ENCODE results near the gene TTC36. TPM values are rescaled to one million over a fixed set of nuclear protein-coding genes. Genes with fewer than 3 reads are reported as not detected.
"Not testable (repeated sequence)": the region's sequence is repeated elsewhere in the genome, so short reads cannot be mapped to it uniquely, and the experiment has no call there.

The TTC36 gene
- 1.9 TPM for total RNA-seq (ENCODE audit: unreplicated experiment)
- long read RNA-seq: 0 reads

GRCh38 chr11:118527109-118527508 lies at the start of gene TTC36:
Gene TTC36, plus strand, starts transcription at chr11:118527474. Its CDS starts 21 bp downstream, at chr11:118527495.
- no peaks in the 10 kb centered on the region for H3K36me3 Mint-ChIP-seq (ENCODE audit: unreplicated experiment)
- no peak for TF ChIP-seq CTCF (IDR thresholded peaks at IDR 0.05; ENCODE audit: partially characterized antibody, unreplicated experiment)
- H3K4me1 Mint-ChIP-seq (ENCODE audit: low read depth, unreplicated experiment): peaks cover 6% of the 10 kb centered on the region
- no peak within 1 kb of the TSS for H3K4me3 Mint-ChIP-seq (ENCODE audit: unreplicated experiment)
- no peak for DNase-seq
- peaks cover 23% of the 10 kb centered on the region for H3K27me3 Mint-ChIP-seq (ENCODE audit: unreplicated experiment)
- H3K27ac Mint-ChIP-seq (ENCODE audit: unreplicated experiment): no peak within 1 kb of the TSS
- H3K9me3 Mint-ChIP-seq (ENCODE audit: unreplicated experiment): peaks cover 14% of the 10 kb centered on the region

- not testable (repeated sequence) for H3K27ac Mint-ChIP-seq (ENCODE audit: unreplicated experiment); H3K36me3 Mint-ChIP-seq (ENCODE audit: unreplicated experiment); H3K4me3 Mint-ChIP-seq (ENCODE audit: unreplicated experiment); H3K9me3 Mint-ChIP-seq (ENCODE audit: unreplicated experiment); H3K4me1 Mint-ChIP-seq (ENCODE audit: low read depth, unreplicated experiment); DNase-seq; H3K27me3 Mint-ChIP-seq (ENCODE audit: unreplicated experiment)
Measured at GRCh38 chr11:118481238-118481637, 46.0 kb upstream of the TTC36 start.

- peaks cover 2% of the 10 kb centered on the region for H3K27me3 Mint-ChIP-seq (ENCODE audit: unreplicated experiment)
- H3K27ac Mint-ChIP-seq (ENCODE audit: unreplicated experiment): no peak overlapping the region
- H3K4me1 Mint-ChIP-seq (ENCODE audit: low read depth, unreplicated experiment): no peaks in the 10 kb centered on the region
- peaks cover 4% of the 10 kb centered on the region for H3K36me3 Mint-ChIP-seq (ENCODE audit: unreplicated experiment)
- no peak overlapping the region for H3K4me3 Mint-ChIP-seq (ENCODE audit: unreplicated experiment)
- no peaks in the 10 kb centered on the region for H3K9me3 Mint-ChIP-seq (ENCODE audit: unreplicated experiment)
- DNase-seq: no peak
- TF ChIP-seq CTCF (IDR thresholded peaks at IDR 0.05; ENCODE audit: partially characterized antibody, unreplicated experiment): no peak
Measured at GRCh38 chr11:118484405-118484804, 42.9 kb upstream of the TTC36 start.

- H3K9me3 Mint-ChIP-seq (ENCODE audit: unreplicated experiment): no peaks in the 10 kb centered on the region
- H3K4me1 Mint-ChIP-seq (ENCODE audit: low read depth, unreplicated experiment): no peaks in the 10 kb centered on the region
- no peak for TF ChIP-seq CTCF (IDR thresholded peaks at IDR 0.05; ENCODE audit: partially characterized antibody, unreplicated experiment)
- peaks cover 2% of the 10 kb centered on the region for H3K27me3 Mint-ChIP-seq (ENCODE audit: unreplicated experiment)
- peaks cover 4% of the 10 kb centered on the region for H3K36me3 Mint-ChIP-seq (ENCODE audit: unreplicated experiment)
- H3K4me3 Mint-ChIP-seq (ENCODE audit: unreplicated experiment): no peak overlapping the region
- DNase-seq: no peak
- H3K27ac Mint-ChIP-seq (ENCODE audit: unreplicated experiment): no peak overlapping the region
Measured at GRCh38 chr11:118485273-118485672, 42.0 kb upstream of the TTC36 start.

GRCh38 chr11:118488480-118489109 lies 38.7 kb upstream of the TTC36 start:
- H3K9me3 Mint-ChIP-seq (ENCODE audit: unreplicated experiment): no peaks in the 10 kb centered on the region
- H3K36me3 Mint-ChIP-seq (ENCODE audit: unreplicated experiment): no peaks in the 10 kb centered on the region
- TF ChIP-seq CTCF (IDR thresholded peaks at IDR 0.05; ENCODE audit: partially characterized antibody, unreplicated experiment): peak; percentile 80
- no peak overlapping the region for H3K4me3 Mint-ChIP-seq (ENCODE audit: unreplicated experiment)
- H3K27ac Mint-ChIP-seq (ENCODE audit: unreplicated experiment): no peak overlapping the region
- peak; percentile 75 for DNase-seq
- no peaks in the 10 kb centered on the region for H3K27me3 Mint-ChIP-seq (ENCODE audit: unreplicated experiment)
- H3K4me1 Mint-ChIP-seq (ENCODE audit: low read depth, unreplicated experiment): no peaks in the 10 kb centered on the region
